Lower lobe of right lung (tissue), 2 donors: ENCODE data around the gene ERGIC3. TPM values are rescaled to one million over a fixed set of nuclear protein-coding genes. Genes with fewer than 3 reads are reported as not detected.

Source experiments
- ATAC-seq, 2 donors: fragments of 200-7000 bp; cut with Tn5 transposase; one replicate each; pipeline ENCODE4 v1.9.1; 2020 to 2022; ENCODE audit warnings: mild to moderate bottlenecking in 2 of 2, moderate library complexity in 2 of 2
- DNase-seq: peaks from one replicate; pipeline ENCODE4 v3.0.0-alpha.2; 2020
- H3K27ac ChIP-seq: fragments of 200-600 bp; one replicate; pipeline ENCODE4 v1.8.0; 2022
- H3K27me3 ChIP-seq: fragments of 200-600 bp; one replicate; pipeline ENCODE4 v1.8.0; 2022; ENCODE audit warnings: low read depth
- H3K36me3 ChIP-seq: fragments of 200-600 bp; one replicate; pipeline ENCODE4 v1.8.0; 2022; ENCODE audit warnings: mild to moderate bottlenecking
- H3K4me1 ChIP-seq: fragments of 200-600 bp; one replicate; pipeline ENCODE4 v1.8.0; 2022
- H3K4me3 ChIP-seq: fragments of 200-600 bp; one replicate; pipeline ENCODE4 v1.8.0; 2022; ENCODE audit warnings: mild to moderate bottlenecking
- H3K9me3 ChIP-seq: fragments of 200-600 bp; one replicate; pipeline ENCODE4 v1.8.0; 2022
- CTCF ChIP-seq: fragments of 200-600 bp; IDR thresholded peaks from one replicate; pipeline ENCODE4 v1.8.0; 2022; ENCODE audit warnings: antibody characterized with exemption, mild to moderate bottlenecking
- intact Hi-C: fragments of 100-400 bp; cut with DNase I; formaldehyde crosslinking; loops from one replicate; pipeline ENCODE4 v1.11.0; 2022
- total RNA-seq: library from RNA; stranded (reverse); fragmentation: NEBNext Ultra II Directional; extraction: Animal tissue kit (Norgen Biotek cat#: 25700); gene quantifications from one replicate; pipeline ENCODE4 v1.2.1, GENCODE V29; 2021
- donor health status: DM: no; HTN: yes; CAD: no; lungs with severe emphysema.

The ERGIC3 gene
- total RNA-seq, 1 donor from 2014 or later, result 189 TPM

- DNase-seq, result no peak
- no peak for ATAC-seq
- no peak overlapping the region for H3K4me3 ChIP-seq
- H3K4me1 ChIP-seq, result no peaks in the 10 kb centered on the region
- peaks cover 12% of the 10 kb centered on the region for H3K36me3 ChIP-seq
- H3K27me3 ChIP-seq, result no peaks in the 10 kb centered on the region
- no peak overlapping the region for H3K27ac ChIP-seq
- H3K9me3 ChIP-seq, result no peaks in the 10 kb centered on the region
- intact Hi-C loops, result no loop called here
- no peak for TF ChIP-seq CTCF
These were observed 20.7 kb downstream of the ERGIC3 start for GRCh38 chr20:35562541-35563110.

- H3K4me1 ChIP-seq, result no peaks in the 10 kb centered on the region
- no peak overlapping the region for H3K4me3 ChIP-seq
- TF ChIP-seq CTCF, result no peak
- H3K9me3 ChIP-seq, result no peaks in the 10 kb centered on the region
- intact Hi-C loops, result no loop called here
- DNase-seq (no peak), ATAC-seq (no peak)
- no peaks in the 10 kb centered on the region for H3K27me3 ChIP-seq
- peaks cover 1% of the 10 kb centered on the region for H3K36me3 ChIP-seq
- no peak overlapping the region for H3K27ac ChIP-seq
These were observed 22.0 kb downstream of the ERGIC3 start for GRCh38 chr20:35563834-35564233.

GRCh38 chr20:35564905-35565304 is 23.0 kb downstream of the ERGIC3 start:
- intact Hi-C loops, result no loop called here
- no peaks in the 10 kb centered on the region for H3K36me3 ChIP-seq
- H3K9me3 ChIP-seq, result no peaks in the 10 kb centered on the region
- no peaks in the 10 kb centered on the region for H3K27me3 ChIP-seq
- DNase-seq (no peak), ATAC-seq (no peak)
- H3K4me1 ChIP-seq, result no peaks in the 10 kb centered on the region
- H3K4me3 ChIP-seq, result no peak overlapping the region
- no peak for TF ChIP-seq CTCF
- no peak overlapping the region for H3K27ac ChIP-seq

GRCh38 chr20:35568645-35569044 is 26.8 kb downstream of the ERGIC3 start:
- Histone ChIP-seq H3K4me1 (no peaks in the 10 kb centered on the region), H3K27ac (no peak overlapping the region), H3K27me3 (no peaks in the 10 kb centered on the region), H3K36me3 (no peaks in the 10 kb centered on the region), H3K9me3 (peaks cover 9% of the 10 kb centered on the region), H3K4me3 (no peak overlapping the region)
- ATAC-seq (no peak), DNase-seq (no peak)
- intact Hi-C loops, result no loop called here
- no peak for TF ChIP-seq CTCF

GRCh38 chr20:35571555-35571954 is 29.7 kb downstream of the ERGIC3 start:
- H3K4me3 ChIP-seq, result no peak overlapping the region
- intact Hi-C loops, result no loop called here
- H3K9me3 ChIP-seq, result peaks cover 9% of the 10 kb centered on the region
- H3K36me3 ChIP-seq, result no peaks in the 10 kb centered on the region
- no peak overlapping the region for H3K27ac ChIP-seq
- H3K4me1 ChIP-seq, result no peaks in the 10 kb centered on the region
- no peak for TF ChIP-seq CTCF
- H3K27me3 ChIP-seq, result no peaks in the 10 kb centered on the region
- ATAC-seq (no peak), DNase-seq (no peak)

- H3K4me1 ChIP-seq, result no peaks in the 10 kb centered on the region
- TF ChIP-seq CTCF, result no peak
- H3K36me3 ChIP-seq, result no peaks in the 10 kb centered on the region
- intact Hi-C loops, result no loop called here
- H3K27me3 ChIP-seq, result no peaks in the 10 kb centered on the region
- peaks cover 9% of the 10 kb centered on the region for H3K9me3 ChIP-seq
- no peak for ATAC-seq
- DNase-seq, result no peak
- no peak overlapping the region for H3K4me3 ChIP-seq
- H3K27ac ChIP-seq, result no peak overlapping the region
These were observed 31.0 kb downstream of the ERGIC3 start for GRCh38 chr20:35572838-35573237.
